Heart left ventricle (tissue), 16 donors: ENCODE results near the gene GRIN2A. TPM values are rescaled to one million over a fixed set of nuclear protein-coding genes. Genes with fewer than 3 reads are reported as not detected.

Experiments
- ATAC-seq, 4 donors: fragments of 200-7000 bp; cut with Tn5 transposase; one replicate each; pipeline ENCODE4 v1.9.1; 2020 to 2022; ENCODE audit warnings: moderate library complexity in 4 of 4, mild to moderate bottlenecking in 3 of 4, moderate number of reproducible peaks in 1 of 4
- DNase-seq, 5 donors: peaks; one replicate each; pipeline ENCODE4 v3.0.0-alpha.2; 2020
- H3K27ac ChIP-seq, 12 donors: fragments of 200-600 bp; sonication (generic) in 4 of 12; one replicate each; pipeline versions ENCODE4 v1.5.0 to v1.8.0; 2016 to 2022; ENCODE audit warnings: mild to moderate bottlenecking in 2 of 12
- H3K27me3 ChIP-seq, 9 donors: fragments of 200-600 bp; sonication (generic) in 2 of 9; one replicate each; pipeline versions ENCODE4 v1.5.1 to v1.8.0; 2016 to 2022; ENCODE audit warnings: mild to moderate bottlenecking in 3 of 9
- H3K36me3 ChIP-seq, 9 donors: fragments of 200-600 bp; sonication (generic) in 2 of 9; one replicate each; pipeline versions ENCODE4 v1.5.0 to v1.8.0; 2018 to 2022; ENCODE audit warnings: mild to moderate bottlenecking in 2 of 9
- H3K4me1 ChIP-seq, 12 donors: fragments of 200-600 bp; sonication (generic) in 4 of 12; one replicate each; pipeline versions ENCODE4 v1.5.0 to v1.8.0; 2016 to 2022; ENCODE audit warnings: mild to moderate bottlenecking in 3 of 12
- H3K4me3 ChIP-seq, 12 donors: fragments of 200-600 bp; sonication (generic) in 4 of 12; one replicate each; pipeline versions ENCODE4 v1.5.0 to v1.8.0; 2017 to 2022; ENCODE audit warnings: mild to moderate bottlenecking in 9 of 12, moderate library complexity in 4 of 12
- H3K9me3 ChIP-seq, 12 donors: fragments of 200-600 bp; sonication (generic) in 4 of 12; one replicate each; pipeline versions ENCODE4 v1.5.0 to v1.8.0; 2016 to 2022; ENCODE audit warnings: mild to moderate bottlenecking in 1 of 12
- POLR2A ChIP-seq, 2 donors: fragments of 450-650 bp; IDR thresholded peaks; one replicate each; pipeline ENCODE4 v1.6.1; 2017; ENCODE audit warnings: antibody characterized with exemption in 2 of 2, mild to moderate bottlenecking in 2 of 2, moderate library complexity in 2 of 2
- WGBS, 4 donors: extraction: QIAGEN DNeasy Blood & Tissue Kit in 2 of 4; methylation state at CpG; one replicate each; pipeline versions ENCODE4 v1.1.5 to v1.1.7; 2013 to 2018; 5-methylcytosine and 5-hydroxymethylcytosine counted together
- intact Hi-C, 10 donors: fragments of 100-400 bp; cut with DNase I; formaldehyde crosslinking; loops; one replicate each; pipeline versions ENCODE4 v1.11.1 to v1.14.2; 2022
- polyA plus RNA-seq, 2 donors: library from polyadenylated mRNA; stranded (reverse); fragments of 200-250 nt; gene quantifications; one replicate each; pipeline ENCODE4 v1.2.3, GENCODE V29; 2013
- total RNA-seq, 9 donors: library from RNA; depleted of rRNA in 2 of 9; stranded (reverse); fragments of >200 nt in 2 of 9; fragmentation: NEBNext Ultra II Directional in 3 of 9; extraction: Animal tissue kit (Norgen Biotek cat#: 25700) in 3 of 9; gene quantifications; one replicate each; pipeline versions ENCODE4 v1.1.0 to v1.2.4, GENCODE V29; 2016 to 2023
- TF ChIP-seq, protein P1 (sequence below), 12 donors: fragments of 200-600 bp; sonication (generic) in 4 of 12; IDR thresholded peaks; one replicate each; pipeline versions ENCODE4 v1.5.0 to v1.8.0; 2018 to 2022; ENCODE audit warnings: antibody characterized with exemption in 12 of 12, mild to moderate bottlenecking in 5 of 12
- donor health status: ischemic (EF 13 %, LVEDD 7.1; RV severe dilation, severe dysfunction).
- donor health status: healthy with polysubstance abuse.
- donor health status: DM: no; HTN: yes; CAD: no.
- donor health status: DM: no; HTN: no; CAD: no.
- donor health status: ischemic (EF 25% LVEDD 6.9; RV normal size, moderate dysfunction).
- donor health status: ischemic (EF 25% LVEDD 5.7; RV mildly dilated, moderate dysfunction).
- donor health status: healthy.
- donor health status: DM: yes; HTN: yes; CAD: no.
- donor health status: ischemic (EF 35%, LVEDD 5.7; RV mildly dilated, moderate dysfunction).
- donor health status: nonischemic (EF 11% LVEDD 7.7; RV severe dilation, severe dysfunction).
- donor health status: DM: yes; HTN: yes; CAD: no.
- donor health status: PGD.
- donor health status: ischemic (EF 29% LVEDD 5.4; RV normal size, mild dysfunction).
- donor health status: nonischemic (EF 23%, LVEDD 6.1; RV moderate dilation, normal function).

GRIN2A gene
- total and polyA plus RNA-seq, 11 donors, result 0.01 to 4.6 (median 2.6) TPM

DNA sequence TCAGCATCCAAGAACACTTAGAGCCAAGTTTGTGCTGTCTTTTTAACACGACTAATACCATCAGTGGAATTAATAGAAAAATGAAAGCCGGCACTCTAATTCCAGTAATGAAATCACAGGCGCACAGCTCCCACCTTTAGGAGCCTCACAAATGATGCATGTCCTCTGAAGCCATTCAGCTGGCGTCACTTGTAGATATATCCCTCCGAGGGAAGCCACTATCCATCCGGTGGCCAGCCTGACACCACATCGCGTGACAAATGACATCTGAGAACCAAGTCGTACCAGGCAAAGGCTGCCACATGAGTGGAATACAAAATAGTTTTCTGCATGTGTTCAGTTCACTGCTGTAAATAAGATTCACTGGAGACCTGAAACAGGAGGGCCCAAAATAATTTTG lies 205.6 kb downstream of the GRIN2A start:
- Histone ChIP-seq H3K36me3 (no peaks in the 10 kb centered on the region), H3K27ac (no peak overlapping the region), H3K4me1 (no peaks in the 10 kb centered on the region), H3K27me3 (no peaks in the 10 kb centered on the region), H3K9me3 (peaks cover 0 to 6% (median 0%) of the 10 kb centered on the region in 12 donors), H3K4me3 (no peak overlapping the region)
- DNase-seq, result no peak
- 76 to 87% (median 77%) methylated on average over 9 of the region's 9 CpGs for WGBS, 4 donors
- intact Hi-C loops, result no loop called here
- no peak for ATAC-seq
- TF ChIP-seq POLR2A (IDR thresholded peaks at IDR 0.05), result no peak
- TF ChIP-seq, protein P1, sequence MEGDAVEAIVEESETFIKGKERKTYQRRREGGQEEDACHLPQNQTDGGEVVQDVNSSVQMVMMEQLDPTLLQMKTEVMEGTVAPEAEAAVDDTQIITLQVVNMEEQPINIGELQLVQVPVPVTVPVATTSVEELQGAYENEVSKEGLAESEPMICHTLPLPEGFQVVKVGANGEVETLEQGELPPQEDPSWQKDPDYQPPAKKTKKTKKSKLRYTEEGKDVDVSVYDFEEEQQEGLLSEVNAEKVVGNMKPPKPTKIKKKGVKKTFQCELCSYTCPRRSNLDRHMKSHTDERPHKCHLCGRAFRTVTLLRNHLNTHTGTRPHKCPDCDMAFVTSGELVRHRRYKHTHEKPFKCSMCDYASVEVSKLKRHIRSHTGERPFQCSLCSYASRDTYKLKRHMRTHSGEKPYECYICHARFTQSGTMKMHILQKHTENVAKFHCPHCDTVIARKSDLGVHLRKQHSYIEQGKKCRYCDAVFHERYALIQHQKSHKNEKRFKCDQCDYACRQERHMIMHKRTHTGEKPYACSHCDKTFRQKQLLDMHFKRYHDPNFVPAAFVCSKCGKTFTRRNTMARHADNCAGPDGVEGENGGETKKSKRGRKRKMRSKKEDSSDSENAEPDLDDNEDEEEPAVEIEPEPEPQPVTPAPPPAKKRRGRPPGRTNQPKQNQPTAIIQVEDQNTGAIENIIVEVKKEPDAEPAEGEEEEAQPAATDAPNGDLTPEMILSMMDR (IDR thresholded peaks at IDR 0.05), result no peak

- Histone ChIP-seq H3K27ac (no peak overlapping the region), H3K4me3 (no peak overlapping the region), H3K9me3 (peaks cover 0 to 6% (median 0%) of the 10 kb centered on the region in 12 donors), H3K27me3 (no peaks in the 10 kb centered on the region), H3K36me3 (no peaks in the 10 kb centered on the region), H3K4me1 (no peaks in the 10 kb centered on the region)
- no peak for ATAC-seq
- no peak for DNase-seq
- WGBS, 4 donors, result 59 to 63% (median 60%) methylated on average over 2 of the region's 2 CpGs
- intact Hi-C loops, result no loop called here
- no peak for TF ChIP-seq POLR2A (IDR thresholded peaks at IDR 0.05)
- TF ChIP-seq, protein P1 (IDR thresholded peaks at IDR 0.05), result no peak
Observed at GRCh38 chr16:9971907-9972306, 210.3 kb downstream of the GRIN2A start.

DNA sequence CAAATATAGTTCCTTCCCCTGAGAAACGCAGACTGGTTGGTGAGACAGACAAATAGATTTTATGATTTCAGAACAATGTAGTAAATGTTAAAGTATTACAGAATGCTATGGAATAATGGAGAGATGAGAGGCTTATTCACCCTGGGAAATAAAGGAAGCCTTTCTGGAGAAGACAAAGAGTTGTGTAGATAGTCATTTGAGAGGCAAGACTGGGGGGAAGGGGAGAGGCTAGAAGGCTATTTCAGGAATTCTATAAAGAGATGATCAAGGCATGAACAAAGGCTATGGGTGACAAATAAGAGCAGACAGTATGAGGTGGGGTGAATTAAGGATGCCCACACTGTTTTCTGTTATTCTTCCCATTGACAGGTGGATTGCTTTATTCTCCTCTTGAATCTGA lies 211.4 kb downstream of the GRIN2A start:
- 45 to 86% (median 81%) methylated on average over 1 of the region's 1 CpG for WGBS, 4 donors
- TF ChIP-seq, protein P1 (IDR thresholded peaks at IDR 0.05), result no peak
- TF ChIP-seq POLR2A (IDR thresholded peaks at IDR 0.05), result no peak
- Histone ChIP-seq H3K27ac (no peak overlapping the region), H3K4me1 (no peaks in the 10 kb centered on the region), H3K4me3 (no peak overlapping the region), H3K27me3 (no peaks in the 10 kb centered on the region), H3K9me3 (peaks cover 0 to 6% (median 0%) of the 10 kb centered on the region in 12 donors), H3K36me3 (no peaks in the 10 kb centered on the region)
- intact Hi-C loops, result no loop called here
- no peak for ATAC-seq
- DNase-seq, result no peak

DNA sequence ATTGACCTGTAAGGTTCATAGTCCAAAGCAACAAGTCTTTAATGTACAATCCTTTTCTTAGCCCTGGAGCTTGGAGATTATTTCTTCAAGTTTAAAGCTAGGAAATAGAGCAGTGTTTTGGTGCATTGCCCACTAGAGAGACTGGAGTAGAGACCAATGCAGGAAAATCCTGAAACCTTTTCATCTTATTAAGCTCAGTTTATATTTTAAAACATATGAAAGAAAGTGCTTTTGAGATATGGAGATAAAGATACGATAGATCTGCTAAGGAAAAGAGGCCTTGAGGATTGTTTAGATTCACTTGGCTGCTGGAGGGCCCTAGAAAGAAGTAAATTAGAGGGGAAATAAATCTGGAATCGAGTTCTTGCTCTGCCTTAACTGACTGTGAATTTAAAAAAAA lies 212.0 kb downstream of the GRIN2A start:
- Histone ChIP-seq H3K27ac (no peak overlapping the region), H3K27me3 (no peaks in the 10 kb centered on the region), H3K9me3 (peaks cover 0 to 6% (median 0%) of the 10 kb centered on the region in 12 donors), H3K4me3 (no peak overlapping the region), H3K36me3 (no peaks in the 10 kb centered on the region), H3K4me1 (no peaks in the 10 kb centered on the region)
- no peak for DNase-seq
- 60 to 65% (median 62%) methylated on average over 2 of the region's 2 CpGs for WGBS, 4 donors
- TF ChIP-seq, protein P1 (IDR thresholded peaks at IDR 0.05), result no peak
- TF ChIP-seq POLR2A (IDR thresholded peaks at IDR 0.05), result no peak
- intact Hi-C loops, result no loop called here
- ATAC-seq, result no peak
